Measurements from ENCODE around the gene EXOC3L4.

GRCh38 chr14:103140316-103141109 is 46.0 kb downstream of the EXOC3L4 start:
- TF ChIP-seq CTCF (IDR thresholded peaks at IDR 0.05; ENCODE audit: poor library complexity, severe bottlenecking) (no peak), RAD21 (conservative IDR thresholded peaks at IDR 0.05) (no peak), EZH2 (IDR thresholded peaks at IDR 0.05; ENCODE audit: borderline replicate concordance, insufficient read depth, low read length, poor library complexity, severe bottlenecking) (no peak), TAF1 (IDR thresholded peaks at IDR 0.05; ENCODE audit: low read depth) (no peak), EP300 (conservative IDR thresholded peaks at IDR 0.05; ENCODE audit: poor library complexity, severe bottlenecking) (no peak), POLR2AphosphoS5 (IDR thresholded peaks at IDR 0.05) (no peak), SMC3 (conservative IDR thresholded peaks at IDR 0.05; ENCODE audit: poor library complexity) (no peak), MXI1 (conservative IDR thresholded peaks at IDR 0.05; ENCODE audit: poor library complexity, severe bottlenecking) (no peak)

Measured in neural cell (in vitro differentiated cells).